OCI-LY3 (cell line): ENCODE measurements around the gene SLC6A11.

Source experiments
- EZH2phosphoT487 ChIP-seq: fragments of 200-600 bp; shearing (Covaris generic); IDR thresholded peaks from 2 replicates; pipeline ENCODE4 v1.6.1; 2018; ENCODE audit warnings: antibody characterized with exemption, mixed run types, low read depth
- TF ChIP-seq, protein P1 (sequence below): fragments of 200-600, 300-600 bp; sonication (generic); IDR thresholded peaks from 2 replicates; pipeline ENCODE4 v1.5.1; 2014; ENCODE audit warnings: antibody characterized with exemption, low read length, low read depth

DNA sequence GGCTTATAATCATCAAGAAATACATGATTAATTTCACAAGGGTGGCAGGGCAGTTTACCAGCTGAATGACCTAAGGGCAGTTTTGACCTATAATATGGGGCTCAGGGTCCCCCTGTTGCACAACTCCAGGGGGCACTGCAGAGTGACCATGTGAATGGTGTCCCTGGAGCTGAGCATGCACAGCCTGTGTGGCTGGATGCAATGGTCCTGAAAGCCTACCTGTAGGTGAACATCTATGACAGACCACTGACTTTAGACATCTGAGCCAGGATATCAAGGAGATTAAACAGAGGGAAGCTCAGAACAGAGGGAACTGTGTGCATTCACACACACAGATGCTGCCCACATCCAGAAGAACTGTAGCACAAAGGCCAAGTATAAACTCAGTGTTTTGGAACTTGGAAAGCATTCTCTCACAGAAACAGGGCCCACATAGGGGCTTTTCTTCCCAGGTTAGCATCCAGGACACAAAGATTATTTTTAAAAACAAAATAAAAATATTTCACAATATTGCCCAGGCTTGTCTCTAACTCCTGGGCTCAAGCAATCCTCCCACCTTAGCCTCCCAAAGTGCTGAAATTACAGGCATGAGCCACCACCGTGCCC lies 7.8 kb upstream of the SLC6A11 start:
- no peak for TF ChIP-seq EZH2phosphoT487
- TF ChIP-seq, protein P1, sequence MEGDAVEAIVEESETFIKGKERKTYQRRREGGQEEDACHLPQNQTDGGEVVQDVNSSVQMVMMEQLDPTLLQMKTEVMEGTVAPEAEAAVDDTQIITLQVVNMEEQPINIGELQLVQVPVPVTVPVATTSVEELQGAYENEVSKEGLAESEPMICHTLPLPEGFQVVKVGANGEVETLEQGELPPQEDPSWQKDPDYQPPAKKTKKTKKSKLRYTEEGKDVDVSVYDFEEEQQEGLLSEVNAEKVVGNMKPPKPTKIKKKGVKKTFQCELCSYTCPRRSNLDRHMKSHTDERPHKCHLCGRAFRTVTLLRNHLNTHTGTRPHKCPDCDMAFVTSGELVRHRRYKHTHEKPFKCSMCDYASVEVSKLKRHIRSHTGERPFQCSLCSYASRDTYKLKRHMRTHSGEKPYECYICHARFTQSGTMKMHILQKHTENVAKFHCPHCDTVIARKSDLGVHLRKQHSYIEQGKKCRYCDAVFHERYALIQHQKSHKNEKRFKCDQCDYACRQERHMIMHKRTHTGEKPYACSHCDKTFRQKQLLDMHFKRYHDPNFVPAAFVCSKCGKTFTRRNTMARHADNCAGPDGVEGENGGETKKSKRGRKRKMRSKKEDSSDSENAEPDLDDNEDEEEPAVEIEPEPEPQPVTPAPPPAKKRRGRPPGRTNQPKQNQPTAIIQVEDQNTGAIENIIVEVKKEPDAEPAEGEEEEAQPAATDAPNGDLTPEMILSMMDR = no peak
